GM18951 (cell line): ENCODE data around the gene BCKDK.
A peak's percentile ranks its signal among the peaks of the same experiment; 100 is the strongest.
"Not testable (repeated sequence)": the region's sequence is repeated elsewhere in the genome, so short reads cannot be mapped to it uniquely, and the experiment has no call there.

Experiments used
- POLR2A ChIP-seq: IDR thresholded peaks from 4 replicates; pipeline ENCODE4 v1.6.1; 2011; ENCODE audit warnings: mild to moderate bottlenecking; ENCODE audit not compliant: insufficient read length, insufficient read depth; ENCODE audit errors: extremely low read depth
- in situ Hi-C: fragments of 300-500 bp; cut with MboI; formaldehyde crosslinking; loops from one replicate; pipeline ENCODE4 v1.12.0; 2022; ENCODE audit warnings: low sequenced_read_pairs, mixed read lengths, inconsistent platforms; ENCODE audit not compliant: unreplicated experiment

Gene BCKDK

DNA sequence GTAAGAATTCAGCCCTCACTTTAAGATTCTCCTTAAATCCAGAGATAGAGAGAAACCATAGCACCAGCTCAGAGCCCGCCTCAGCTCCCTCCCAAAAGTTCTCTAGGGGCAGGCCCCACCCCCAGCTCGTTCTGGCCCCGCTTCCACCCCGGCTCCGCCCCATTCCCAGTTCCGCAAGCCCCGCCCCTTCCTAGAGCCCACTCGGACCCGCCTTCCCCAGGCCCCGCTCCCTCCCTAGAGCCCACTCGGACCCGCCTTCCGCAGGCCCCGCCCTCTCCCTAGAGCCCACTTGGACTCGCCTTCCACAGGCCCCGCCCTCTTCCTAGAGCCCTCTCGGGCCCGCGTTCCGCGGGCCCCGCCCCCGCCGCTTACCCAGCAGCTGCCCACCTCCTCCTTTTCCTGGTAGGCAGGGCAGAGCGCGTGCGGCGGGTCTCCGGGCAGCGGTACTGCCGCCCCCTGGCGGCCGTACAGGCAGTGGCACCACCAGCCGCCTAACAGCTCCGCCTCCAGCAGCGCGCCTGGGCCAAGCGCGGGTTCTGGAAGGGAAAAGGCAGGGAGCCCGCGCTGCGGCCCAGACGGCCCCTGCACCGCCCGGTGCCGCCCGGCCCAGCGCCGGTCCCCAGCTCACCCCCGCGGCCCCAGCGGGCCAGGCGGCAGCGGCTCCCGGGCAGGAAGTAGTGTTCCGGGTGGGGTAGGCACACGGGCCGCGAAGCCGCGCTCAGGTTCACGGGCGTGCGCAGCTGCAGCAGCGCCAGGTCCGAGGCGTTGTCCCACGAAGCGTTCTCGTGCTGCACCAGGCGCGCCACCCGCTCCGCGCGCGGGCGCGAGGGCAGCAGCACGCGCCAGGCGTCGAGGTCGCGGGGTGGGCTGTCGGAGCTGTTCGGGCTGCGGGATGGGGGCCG lies 34.2 kb downstream of the BCKDK start:
- peak; percentile 45 for TF ChIP-seq POLR2A
- in situ Hi-C loops = no loop called here

DNA sequence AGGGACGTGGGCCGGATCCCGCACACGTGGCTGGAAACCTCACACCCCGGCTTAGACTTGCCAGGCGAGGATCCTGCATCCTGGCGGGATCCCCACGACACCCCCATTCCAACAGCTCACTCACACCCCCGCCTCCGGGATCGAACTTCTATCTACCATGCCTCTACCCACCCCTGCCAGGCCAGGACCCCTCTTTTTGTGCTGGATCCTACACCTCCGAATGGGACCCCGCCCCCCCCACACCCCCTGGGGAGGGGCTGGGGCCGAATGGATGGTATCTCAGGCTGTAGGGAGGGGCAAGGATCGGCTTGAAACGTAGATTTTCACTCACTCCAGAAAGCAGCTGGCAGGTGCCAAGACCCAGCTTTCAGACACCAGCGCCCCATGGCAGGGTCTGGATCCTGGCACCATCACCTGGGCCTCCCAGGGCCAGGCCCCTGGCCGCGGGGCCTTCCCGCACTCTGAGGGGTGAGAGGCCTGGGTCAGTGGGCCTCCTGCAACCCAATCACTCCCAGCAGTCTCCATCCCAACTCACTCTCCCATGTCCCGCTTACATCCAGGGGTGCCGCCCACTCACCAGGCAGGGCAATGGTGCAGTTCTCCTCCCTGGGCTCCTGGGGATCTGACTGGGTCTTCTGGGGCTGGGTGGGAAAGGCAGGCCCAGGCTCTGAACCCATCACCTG lies 35.0 kb downstream of the BCKDK start:
- in situ Hi-C loops = no loop called here
- TF ChIP-seq POLR2A = no peak

DNA sequence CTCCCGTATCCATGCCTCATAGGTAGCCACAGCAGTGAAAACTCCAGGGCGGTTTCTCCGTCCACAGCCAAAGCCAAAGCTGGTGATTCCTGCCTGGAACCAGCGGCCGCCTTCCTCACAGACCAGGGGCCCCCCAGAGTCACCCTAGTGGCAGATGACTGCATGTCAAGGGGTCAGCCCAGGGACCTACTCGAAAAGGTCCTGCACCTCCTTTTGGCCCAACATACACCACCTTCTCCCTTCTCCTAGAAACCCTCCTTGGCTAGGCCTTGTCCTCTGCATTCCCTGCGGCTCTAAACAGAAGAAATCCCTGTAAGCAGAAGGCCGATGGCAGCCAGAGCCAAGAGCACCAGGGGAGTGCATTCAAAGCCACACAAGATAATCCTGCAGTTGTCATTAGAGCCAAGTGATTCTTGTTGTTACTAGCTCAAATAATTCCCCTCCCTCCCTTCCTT lies 35.5 kb downstream of the BCKDK start:
- in situ Hi-C loops = no loop called here
- TF ChIP-seq POLR2A = no peak

DNA sequence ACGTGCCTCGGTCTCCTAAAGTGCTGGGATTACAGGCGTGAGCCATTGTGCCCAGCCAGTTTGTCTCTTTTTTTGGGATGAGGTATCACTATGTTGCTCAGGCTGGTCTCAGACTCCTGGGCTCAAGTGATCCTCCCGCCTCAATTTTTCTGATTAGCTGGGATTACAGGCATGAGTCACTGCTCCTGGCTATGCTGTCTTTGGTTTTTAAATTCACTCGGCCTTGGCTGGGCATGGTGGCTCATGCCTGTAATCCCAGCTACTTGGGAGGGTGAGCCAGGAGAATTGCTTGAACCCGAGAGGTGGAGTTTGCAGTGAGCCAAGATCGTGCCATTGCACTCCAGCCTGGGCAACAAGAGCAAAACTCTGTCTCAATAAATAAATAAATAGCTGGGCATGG lies 36.2 kb downstream of the BCKDK start:
- in situ Hi-C loops = not testable (repeated sequence)

DNA sequence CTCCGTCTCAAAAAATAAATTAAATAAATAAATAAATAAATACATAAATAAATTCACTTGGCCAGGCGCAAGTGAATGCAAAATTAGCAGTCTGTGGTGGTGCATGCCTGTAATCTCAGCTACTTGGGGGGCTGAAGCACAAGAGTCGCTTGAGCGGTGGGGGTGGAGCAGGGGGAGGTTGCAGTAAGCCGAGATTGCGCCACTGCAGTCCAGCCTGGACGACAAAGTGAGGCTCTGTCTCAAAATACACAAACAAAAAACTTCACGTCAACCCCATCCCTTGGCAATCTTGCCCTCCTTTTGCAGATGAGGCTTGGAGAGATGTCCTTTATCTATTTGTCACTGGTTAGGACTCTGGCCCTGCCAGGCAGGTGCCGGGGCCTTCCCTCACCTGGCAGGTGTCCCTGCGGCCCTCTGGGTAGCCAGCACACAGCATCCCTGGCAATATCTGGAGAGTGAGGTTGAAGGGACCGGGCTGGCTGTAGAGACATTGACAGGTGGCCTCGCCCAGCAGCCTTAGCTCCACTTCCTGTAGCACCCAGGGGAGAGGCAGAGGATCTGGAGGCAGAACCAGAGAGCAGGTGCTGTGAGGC lies 37.3 kb downstream of the BCKDK start:
- in situ Hi-C loops = no loop called here

DNA sequence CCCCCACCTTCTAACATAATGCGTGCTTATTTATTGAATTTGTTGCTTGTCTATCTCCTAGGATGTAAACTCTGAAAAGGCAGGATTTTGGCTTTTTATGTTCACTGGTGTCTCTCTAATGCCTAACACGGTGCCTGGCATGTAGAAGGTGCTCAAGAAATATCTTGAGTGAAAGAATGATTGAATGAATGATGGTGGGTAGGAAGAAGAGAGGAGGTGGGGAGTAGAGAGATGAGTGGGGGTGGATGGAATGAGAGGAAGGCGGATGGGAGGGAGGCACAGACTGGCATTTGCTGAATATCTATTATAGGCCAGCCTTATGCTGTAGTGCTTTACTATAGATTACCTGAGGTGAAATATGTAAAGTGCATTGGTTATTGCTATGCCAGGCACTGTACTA lies 39.4 kb downstream of the BCKDK start:
- no peak for TF ChIP-seq POLR2A
- in situ Hi-C loops = no loop called here

More for the DNA sequence above, 37.3 kb downstream of the BCKDK start:
- no peak for TF ChIP-seq POLR2A

DNA sequence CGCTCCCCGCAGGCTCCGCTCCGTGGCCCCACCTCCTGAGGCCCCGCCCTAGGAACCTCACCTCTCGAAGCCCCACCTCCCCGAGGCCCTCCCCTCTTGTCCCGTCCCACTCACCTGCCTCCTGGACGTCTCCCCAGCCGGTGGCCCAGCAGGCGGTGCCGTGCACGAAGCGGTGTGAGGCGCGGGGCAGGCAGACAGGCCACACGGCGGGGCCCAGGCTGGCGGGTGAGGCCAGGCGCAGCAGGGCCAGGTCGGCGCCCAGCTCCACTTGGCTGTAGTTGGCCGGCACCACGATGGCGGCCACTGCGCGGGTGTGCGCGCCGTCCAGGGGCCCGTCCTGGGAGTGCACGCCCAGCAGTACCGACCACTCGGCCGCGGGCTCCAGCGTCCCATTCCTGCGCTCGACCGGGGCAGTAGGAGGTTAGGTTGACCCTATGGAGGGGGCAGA lies 40.1 kb downstream of the BCKDK start:
- no peak for TF ChIP-seq POLR2A
- in situ Hi-C loops = no loop called here

DNA sequence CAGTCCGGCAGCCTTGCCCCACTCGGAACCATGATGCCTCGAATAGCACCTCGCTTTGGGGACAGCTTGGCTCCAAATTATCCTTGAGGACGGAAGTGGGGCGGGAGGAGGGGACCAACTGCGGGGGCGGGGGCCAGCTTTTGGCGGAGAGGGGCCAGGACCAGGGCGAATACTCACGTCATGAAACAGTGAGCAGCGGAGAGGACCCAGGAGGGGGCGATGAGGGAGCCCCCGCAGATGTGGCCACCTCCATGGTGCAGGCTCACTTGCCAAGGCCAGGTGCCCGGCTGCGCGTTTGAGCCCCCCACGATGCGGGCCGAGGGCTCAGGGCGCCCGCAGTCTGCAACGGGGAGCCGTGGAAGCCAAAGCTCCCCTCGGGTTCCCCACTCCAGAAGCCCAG lies 40.7 kb downstream of the BCKDK start:
- in situ Hi-C loops = no loop called here

DNA sequence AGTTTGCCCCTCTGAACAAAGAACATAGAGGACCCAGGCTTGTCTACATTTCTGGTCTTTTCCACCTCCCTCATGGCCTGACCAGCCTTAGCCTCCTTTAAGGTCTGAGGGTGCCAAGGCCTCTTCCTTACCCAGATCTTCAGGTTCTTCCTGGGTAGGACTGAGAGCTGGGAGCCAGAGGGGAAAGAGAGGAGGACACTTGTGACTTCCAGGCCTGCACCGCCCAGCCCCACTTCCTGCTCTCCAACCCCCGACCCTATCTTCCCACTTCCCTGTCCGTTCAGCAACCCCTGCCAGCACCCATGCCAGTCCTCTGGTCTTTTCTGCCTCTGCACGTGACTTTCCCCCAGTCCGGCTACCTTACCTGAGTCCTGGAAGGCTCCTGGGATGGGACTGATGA lies 41.1 kb downstream of the BCKDK start:
- no peak for TF ChIP-seq POLR2A
- in situ Hi-C loops = no loop called here

More for the DNA sequence above, 40.7 kb downstream of the BCKDK start:
- no peak for TF ChIP-seq POLR2A

DNA sequence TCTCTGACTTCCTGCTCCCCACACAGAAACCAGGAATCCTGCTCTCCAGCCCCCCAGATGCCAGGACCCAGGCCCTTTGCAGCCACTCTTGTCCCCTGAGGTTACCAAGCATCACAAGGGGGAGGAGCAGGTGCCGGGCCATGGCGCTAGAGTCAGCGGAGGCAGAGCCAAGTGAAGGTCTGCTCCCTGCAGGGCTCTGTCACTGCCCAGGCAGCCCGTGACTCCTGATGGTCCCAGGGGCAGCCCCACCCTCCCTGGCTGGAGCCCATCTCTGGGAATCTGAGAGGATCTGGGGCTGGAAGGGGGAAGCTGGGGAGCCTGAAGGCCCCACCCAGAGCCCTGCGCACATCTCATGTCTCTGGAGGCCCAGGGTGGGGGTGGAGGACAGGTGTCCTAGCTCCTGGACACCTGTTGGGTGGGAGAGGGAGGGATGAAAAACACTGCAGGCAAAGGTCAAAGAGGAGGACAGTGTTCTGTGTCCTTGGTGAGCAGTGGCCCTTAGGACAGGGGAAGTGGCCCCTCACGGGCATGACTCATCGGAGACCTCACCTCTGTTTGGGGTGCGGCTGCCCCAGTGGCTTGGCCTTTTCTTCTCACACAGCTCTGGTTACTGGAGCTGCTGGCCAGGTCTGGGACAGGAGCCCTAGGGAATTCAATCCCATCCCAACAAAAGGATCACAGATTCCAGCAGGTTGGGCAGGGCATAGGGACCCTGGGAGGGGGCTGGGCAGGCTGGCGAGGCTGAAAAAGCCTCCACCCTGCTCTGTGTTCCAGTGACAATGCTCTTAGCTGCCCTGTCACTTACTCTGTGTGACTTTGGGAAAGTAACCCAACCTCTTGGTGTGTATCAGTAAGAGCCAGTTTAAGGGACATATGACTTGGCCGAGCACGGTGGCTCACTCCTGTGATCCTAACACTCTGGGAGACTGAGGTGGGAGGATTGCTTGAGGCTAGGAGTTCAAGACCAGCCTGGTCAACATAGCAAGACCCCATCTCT lies 42.0 kb downstream of the BCKDK start, which contains the start of gene PRSS36:
Gene PRSS36, minus strand, starts transcription at position 173 of the 997 bp plus-strand sequence. Its CDS starts 31 bp downstream, at position 142.
- in situ Hi-C loops = no loop called here
- TF ChIP-seq POLR2A = no peak

DNA sequence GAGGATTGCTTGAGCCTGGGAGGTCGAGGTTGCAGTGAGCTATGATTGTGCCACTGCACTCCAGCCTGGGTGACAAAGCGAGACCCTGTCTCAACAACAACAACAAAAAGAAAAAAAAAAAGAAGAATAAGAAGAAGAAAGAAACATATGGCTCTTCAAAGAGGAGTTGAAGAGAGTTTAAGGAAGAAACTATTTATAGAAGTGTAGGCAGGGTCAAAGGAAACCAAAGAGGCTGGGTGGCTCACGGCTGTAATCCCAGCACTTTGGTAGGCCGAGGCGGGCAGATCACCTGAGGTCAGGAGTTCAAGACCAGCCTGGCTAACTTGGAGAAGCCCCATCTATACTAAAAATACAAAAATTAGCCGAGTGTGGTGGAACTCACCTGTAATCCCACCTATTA lies 42.8 kb downstream of the BCKDK start:
- in situ Hi-C loops = not testable (repeated sequence)

DNA sequence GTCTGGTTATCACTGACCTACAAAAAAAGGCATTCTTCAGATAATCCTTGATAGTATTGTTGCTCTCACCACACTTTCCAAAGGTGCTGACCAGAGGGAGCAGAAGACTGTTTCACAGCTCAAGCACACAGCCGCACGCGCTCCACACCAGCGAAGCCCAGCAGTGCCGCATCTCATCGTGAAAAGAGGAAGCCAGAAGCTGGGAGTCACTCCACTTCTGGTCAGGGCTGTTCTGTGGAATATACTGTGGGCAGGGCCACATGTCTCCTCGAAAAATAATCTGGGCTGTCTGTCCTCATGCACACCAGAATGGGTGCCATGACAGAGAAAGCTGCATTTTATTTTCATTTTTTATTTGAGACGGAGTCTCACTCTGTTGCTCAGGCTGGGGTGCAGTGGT lies 49.0 kb downstream of the BCKDK start:
- in situ Hi-C loops = no loop called here
- TF ChIP-seq POLR2A = no peak
